Uterus (tissue), 2 donors: Measurements from ENCODE around the gene PLA1A.

Experiments used
- CTCF ChIP-seq, 4 experiments: fragments of 200-600 bp in 2 of 4; fragments of 450-650 bp in 2 of 4; sonication (generic) in 2 of 4; IDR thresholded peaks; one replicate each; pipeline ENCODE4 v1.5.1; 2016 to 2019; ENCODE audit warnings: antibody characterized with exemption in 4 of 4, mild to moderate bottlenecking in 2 of 4, moderate library complexity in 1 of 4
- POLR2A ChIP-seq, 2 donors: fragments of 450-650 bp; IDR thresholded peaks; one replicate each; pipeline ENCODE4 v1.6.1; 2016; ENCODE audit warnings: antibody characterized with exemption in 2 of 2, mild to moderate bottlenecking in 1 of 2, moderate library complexity in 1 of 2

- TF ChIP-seq CTCF (IDR thresholded peaks at IDR 0.05) (no peak), POLR2A (IDR thresholded peaks at IDR 0.05) (no peak)
Measured at GRCh38 chr3:119616056-119616455, 18.4 kb downstream of the PLA1A start.
